GM12892 (cell line): ENCODE measurements around the gene KCND1.

Experiments used
- POLR2A ChIP-seq: IDR thresholded peaks from 2 replicates; pipeline ENCODE4 v1.6.1; 2011; ENCODE audit warnings: low read depth, low read length, control low read depth
- POLR2AphosphoS5 ChIP-seq: IDR thresholded peaks from 2 replicates; pipeline ENCODE4 v1.6.1; 2011; ENCODE audit warnings: low read depth, low read length, control low read depth

DNA sequence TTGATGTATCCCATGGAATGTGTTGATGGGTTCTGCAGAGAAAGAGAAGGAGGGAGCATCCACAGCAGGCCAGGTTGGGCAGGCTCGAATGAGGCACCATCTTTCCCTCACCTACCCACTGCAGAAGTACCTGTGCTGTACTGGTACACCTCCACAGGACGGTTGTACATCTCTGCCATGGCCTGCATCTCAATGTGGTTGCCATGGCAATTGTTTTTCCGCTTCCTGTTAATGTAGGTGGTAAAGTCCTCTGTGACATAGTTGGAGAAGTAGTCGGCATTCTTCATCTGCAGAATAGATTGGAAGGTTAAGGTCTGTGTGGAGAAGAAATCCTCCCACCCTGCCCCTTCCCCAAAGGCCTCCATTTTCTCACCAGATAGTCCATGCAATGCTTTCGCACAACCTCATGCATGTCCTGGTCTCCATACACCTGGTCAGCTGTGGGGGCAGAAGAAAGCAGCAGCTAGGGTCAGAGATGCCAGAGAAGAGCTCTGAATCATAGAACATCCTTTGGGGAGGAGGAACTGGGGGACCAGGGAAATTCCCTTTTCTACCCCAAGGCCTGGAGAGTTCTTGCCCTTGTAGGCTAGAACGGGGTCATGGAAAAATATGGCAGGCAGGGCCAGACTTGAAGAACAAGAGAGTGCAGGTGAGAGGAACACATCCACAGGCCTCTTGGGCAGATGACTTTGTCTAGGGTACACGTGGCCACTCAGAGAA, 36.9 kb downstream of the KCND1 start:
- TF ChIP-seq POLR2AphosphoS5 (no peak), POLR2A (no peak)
